Raji (cell line): ENCODE measurements around the gene IQCN.

Source experiments
- POLR2A ChIP-seq: IDR thresholded peaks from 2 replicates; pipeline ENCODE4 v1.6.1; 2011; ENCODE audit warnings: low read depth, low read length, control low read depth; ENCODE audit not compliant: insufficient read depth

Gene IQCN

GRCh38 chr19:18284712-18285360 lies 10.6 kb upstream of the IQCN start:
- 0 out of 2 replicates have a peak, but pooled peaks have one; percentile 18 for TF ChIP-seq POLR2A

- TF ChIP-seq POLR2A: no peak
These were observed 9.1 kb upstream of the IQCN start for GRCh38 chr19:18283338-18283737.

GRCh38 chr19:18282788-18283141 lies 8.5 kb upstream of the IQCN start:
- peak; percentile 37; the same call in 1 of the 2 replicates for TF ChIP-seq POLR2A

- no peak for TF ChIP-seq POLR2A
These were observed 8.0 kb upstream of the IQCN start for GRCh38 chr19:18282021-18282787.

DNA sequence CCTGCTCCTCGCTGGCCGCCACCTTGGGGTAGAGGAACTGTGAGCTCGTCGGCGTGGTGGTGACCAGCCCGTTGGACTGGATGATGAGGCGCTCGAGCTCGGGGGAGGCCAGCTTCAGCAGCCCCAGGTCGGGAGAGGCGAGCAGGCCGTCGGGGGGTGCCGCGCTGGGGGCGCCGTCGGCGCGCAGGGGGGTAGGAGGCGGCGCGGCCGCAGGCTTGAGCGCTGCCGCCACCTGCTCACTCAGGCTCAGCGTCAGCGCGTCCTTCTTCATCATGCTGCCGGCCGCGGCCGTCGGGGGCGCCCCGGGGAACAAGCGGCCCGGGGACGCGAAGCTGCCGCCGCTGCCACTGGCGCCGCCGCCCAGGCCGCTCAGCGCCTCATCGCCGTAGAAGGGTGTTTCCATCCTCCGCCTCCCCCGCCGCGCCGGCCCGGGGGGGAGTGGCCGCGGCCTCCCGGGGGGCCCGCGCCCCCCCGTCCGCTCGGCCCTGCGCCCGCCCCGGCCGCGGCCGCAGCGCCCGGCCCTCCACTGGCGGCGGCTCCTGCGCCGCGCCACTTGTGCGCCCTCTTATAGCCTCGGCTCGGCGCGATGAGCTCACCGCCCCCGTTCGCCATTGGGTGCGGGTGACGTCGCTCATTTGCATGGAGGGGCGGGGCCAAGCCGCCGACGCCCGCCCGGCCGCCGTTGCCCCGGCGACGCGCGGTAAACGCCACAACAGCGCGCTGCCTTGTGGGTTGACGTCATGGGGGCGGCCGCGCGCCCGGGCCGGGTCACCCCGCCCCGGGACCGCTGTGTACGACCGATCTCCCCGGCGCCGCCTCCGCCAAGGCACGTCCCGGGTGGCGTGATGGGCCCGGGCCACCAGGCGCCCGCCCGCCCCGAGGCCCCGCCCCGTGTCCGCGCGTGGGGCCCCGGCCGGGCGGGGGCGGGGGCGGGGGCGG lies 7.1 kb upstream of the IQCN start, which contains the start of gene JUND:
JUND (minus strand) TSS at position 541 of the 939 bp plus-strand sequence; CDS start at position 403, 138 bp downstream.
- TF ChIP-seq POLR2A: peak; percentile 94

DNA sequence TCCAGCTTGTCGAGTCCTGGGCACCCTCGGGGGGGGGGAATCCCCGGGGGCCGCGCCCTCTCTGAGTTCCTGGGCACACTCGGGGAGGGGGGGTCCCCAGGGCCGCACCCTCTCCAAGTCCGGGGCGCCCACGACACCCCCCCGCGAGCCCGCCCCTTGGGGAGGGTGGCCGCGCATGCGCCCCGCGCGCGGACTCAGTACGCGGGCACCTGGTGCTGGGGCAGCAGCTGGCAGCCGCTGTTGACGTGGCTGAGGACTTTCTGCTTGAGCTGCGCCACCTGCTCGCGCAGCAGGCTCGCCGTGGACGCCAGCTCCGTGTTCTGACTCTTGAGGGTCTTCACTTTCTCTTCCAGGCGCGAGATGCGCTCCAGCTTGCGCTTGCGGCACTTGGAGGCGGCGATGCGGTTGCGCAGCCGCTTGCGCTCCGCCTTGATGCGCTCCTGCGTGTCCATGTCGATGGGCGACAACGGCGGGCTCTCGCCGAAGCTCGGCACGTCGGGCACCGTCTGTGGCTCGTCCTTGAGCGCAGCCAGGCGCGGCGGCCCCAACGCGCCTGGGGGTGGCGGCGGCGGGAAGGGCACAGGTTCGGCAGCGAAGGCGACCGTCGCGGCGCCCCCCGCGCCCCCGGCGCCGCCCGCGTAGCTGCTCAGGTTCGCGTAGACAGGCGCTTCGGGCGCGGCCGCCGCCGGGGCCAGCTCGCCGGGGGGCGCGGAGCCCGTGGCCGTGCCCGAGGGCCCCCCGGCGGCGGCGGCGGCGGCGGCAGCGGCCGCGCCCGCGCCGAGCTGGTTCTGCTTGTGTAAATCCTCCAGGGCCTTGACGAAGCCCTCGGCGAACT lies 6.2 kb upstream of the IQCN start:
- TF ChIP-seq POLR2A: peak; percentile 86

- peak; percentile 43 for TF ChIP-seq POLR2A
These were observed 5.4 kb upstream of the IQCN start for GRCh38 chr19:18279516-18280246.

- TF ChIP-seq POLR2A: no peak
These were observed 4.9 kb upstream of the IQCN start for GRCh38 chr19:18279266-18279515.

DNA sequence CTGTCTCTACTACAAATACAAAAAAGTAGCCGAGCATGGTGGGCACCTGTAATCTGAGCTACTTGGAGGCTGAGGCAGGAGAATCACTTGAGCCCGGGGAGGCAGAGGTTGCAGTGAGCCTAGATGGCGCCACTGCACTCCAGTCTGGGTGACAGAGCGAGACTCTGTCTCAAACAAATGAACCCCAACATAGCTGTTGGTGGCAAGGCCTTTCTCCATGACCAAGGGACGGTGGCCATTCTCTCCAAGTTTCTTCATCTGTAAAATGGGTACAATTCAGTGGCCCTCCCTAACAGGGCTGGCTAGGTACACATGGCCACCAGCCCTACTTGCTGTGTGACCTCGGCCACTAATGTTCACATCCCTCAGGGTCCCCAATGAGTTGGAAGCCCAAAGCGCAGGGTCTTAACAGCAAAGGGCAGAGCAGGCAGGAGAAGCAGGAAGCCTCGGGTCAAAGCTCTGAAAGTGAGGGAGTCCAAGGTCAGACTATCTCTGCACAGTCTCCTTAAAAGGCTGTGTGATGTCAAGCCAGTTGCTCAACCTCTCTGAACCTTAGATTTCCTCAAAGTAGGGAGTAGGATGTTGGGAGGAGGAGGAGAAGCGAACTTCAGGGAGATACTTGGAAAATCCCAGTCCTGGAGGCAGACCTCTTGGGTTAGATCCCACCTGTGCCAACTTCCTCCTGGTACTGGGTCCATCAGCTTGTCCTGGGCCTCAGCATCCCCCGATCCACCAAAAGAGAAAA lies 4.4 kb upstream of the IQCN start:
- TF ChIP-seq POLR2A: 0 out of 2 replicates have a peak, but pooled peaks have one; percentile 8

DNA sequence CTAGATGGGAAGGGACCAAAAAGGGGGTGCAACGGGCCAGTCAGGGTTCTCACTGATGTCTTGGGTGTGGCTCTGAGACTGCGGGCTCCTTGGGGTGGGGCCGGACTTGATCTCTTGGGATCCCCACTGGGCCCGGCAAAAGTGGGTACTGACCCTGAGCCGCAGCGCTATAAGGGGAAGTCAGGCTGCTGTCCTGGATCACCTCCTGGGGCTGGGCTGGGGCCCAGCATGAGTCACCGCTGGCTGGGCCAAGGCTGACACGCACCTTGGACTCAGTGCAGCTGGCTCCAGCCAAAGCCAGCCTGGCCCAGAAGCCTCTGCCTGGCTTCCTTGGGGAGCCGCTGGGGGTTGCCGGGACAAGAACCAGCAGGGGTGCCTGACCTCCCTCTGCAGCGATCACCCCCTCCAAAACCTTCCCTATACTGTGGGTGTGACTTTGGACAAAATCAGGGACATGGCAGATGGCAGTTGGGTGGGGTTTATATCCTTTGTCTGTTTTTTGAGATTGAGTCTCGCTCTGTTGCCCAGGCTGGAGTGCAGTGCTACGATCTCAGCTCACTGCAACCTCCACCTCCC lies 617 bp upstream of the IQCN start:
- no peak for TF ChIP-seq POLR2A

DNA sequence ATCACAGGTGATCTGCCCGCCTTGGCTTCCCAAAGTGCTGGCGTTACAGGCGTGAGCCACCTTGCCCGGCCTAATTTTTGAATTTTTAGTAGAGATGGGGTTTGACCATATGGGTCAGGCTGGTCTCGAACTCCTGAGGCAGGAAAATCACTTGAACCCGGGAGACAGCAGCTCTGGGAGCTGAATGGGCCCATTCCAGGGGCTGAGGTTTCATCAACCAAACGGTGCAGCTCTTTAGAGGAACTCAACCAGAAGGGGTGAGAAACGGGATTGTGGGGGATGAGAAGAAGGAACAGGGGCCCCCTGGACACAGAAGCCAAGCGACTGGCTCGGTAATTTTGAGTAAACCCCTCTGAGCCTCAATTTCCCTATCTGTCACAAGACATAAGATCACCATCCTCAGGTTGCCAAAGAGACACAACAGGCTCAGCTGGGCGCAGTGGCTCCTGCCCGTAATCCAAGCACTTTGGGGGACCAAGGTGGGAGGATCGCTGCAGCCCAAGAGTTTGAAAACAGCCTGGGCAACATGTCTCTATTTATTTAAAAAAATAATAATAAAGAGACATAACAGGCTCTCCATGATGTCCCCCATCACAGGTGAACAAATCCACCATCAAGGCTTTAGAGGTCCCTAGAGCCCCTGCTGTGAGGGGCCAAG lies 562 bp downstream of the IQCN start:
- TF ChIP-seq POLR2A: no peak

- TF ChIP-seq POLR2A: no peak
These were observed 2.8 kb downstream of the IQCN start for GRCh38 chr19:18271433-18271841.

GRCh38 chr19:18270326-18270725 lies 3.9 kb downstream of the IQCN start:
- no peak for TF ChIP-seq POLR2A
